Activated CD4-positive, CD25-positive, alpha-beta regulatory T cell treated with anti-CD3 and anti-CD28 coated beads, Interleukin-2, amount 50 U/mL, for 72 hours (primary cell): ENCODE data around the gene LRRTM4.

Source experiments
- DNase-seq: peaks from one replicate; pipeline ENCODE4 v3.0.0; 2021

Gene LRRTM4

DNA sequence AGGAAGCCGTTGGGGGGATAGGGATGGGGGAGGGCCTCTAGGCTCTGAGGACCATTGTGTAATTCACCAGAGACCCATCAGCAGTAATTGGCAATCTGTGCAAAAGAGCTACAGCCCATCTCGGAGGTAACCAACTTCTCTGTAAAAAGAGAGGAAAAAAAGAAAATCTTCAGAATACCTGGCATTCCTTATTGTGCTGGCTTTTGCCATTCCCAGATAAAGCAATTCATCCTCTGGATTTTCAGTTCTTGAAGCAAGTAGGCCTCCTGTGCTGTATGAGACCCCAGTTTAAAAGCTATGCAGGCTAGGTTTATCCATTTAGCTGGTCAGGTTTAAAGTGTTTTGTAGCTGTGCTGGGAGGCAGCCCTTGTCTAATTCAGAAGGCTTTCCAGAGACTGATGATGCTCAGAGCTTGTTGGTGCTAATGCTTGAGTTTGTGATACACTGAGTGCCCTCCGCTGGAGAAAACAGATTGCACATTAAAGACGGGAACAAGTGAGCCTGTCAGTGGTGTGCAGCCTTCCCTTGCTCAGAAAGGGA is at the start of gene LRRTM4:
TSS of gene LRRTM4 (minus strand) at position 446 of the 540 bp plus-strand sequence.
- no peak for DNase-seq

DNA sequence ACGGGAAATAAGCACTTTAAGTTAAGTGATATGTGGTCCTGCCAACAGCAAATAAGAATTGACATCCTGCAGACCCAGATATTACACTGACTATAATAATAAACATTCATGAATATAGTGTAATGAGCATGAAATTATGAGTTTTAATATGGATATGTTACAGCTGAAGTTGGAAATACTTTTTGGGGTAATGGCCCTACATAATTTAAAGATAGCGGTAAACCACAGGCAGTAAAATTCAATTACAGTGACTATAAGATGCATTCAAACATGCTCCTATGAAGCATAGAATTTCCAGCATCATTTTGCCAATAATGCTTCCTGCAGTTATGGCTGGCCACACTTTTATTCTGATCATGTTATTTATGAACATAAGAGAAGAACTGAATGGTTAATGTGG is 49.4 kb upstream of the LRRTM4 start:
- no peak for DNase-seq

DNA sequence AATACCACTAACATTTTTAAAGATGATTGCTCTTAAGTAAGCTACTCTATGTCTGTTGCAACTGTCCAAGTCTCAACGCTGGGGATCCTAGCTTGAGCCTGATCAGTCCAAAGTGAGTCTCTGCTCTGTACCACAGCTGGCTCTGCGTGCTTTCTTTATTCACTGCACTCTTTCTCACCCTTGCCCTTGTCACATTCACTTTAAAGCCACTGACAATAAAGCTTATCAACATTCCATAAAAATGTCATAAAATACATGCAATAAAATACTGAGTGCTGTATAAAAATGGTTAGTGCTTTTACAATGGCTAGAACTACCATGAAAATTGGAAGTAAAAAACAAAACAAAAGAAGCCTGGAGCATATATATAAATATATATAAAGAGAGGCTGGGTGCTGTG is 45.5 kb upstream of the LRRTM4 start:
- DNase-seq, result no peak

DNA sequence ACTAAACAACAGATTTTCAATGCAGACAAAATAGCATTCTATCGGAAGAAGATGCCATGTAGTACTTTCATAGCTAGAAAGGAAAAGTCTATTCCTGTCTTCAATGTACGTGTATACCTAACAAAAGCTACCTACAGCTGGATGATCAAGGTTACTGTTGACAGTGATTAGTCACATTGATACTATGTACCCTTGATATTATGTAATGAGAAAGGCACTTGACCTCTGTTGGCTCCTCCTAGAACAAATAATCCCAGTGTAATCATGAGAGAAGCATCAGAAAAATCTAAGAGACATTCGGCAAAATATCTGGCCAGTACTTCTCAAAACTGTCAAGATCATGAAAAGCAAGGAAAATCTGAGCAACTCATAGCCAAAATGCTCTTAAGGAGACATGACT is 44.4 kb upstream of the LRRTM4 start:
- DNase-seq, result no peak

DNA sequence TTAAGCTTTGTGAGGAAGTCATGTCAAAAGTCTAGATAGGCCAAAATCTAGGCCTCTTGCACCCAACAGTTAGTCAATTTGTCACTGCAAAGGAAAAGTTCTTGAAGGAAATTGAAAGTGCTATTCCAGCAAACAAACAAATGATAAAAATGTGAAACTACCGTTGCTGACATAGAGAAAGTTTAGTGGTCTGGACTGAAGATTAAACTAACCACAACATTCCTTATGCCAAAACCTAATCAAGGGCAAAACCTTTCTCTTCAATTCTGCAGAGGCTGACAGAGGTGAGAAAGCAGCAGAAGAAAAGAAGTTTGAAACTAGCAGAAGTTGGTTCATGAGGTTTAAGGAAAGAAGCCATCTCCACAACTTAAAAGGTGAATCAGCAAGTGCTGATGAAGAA is 44.0 kb upstream of the LRRTM4 start:
- no peak for DNase-seq

DNA sequence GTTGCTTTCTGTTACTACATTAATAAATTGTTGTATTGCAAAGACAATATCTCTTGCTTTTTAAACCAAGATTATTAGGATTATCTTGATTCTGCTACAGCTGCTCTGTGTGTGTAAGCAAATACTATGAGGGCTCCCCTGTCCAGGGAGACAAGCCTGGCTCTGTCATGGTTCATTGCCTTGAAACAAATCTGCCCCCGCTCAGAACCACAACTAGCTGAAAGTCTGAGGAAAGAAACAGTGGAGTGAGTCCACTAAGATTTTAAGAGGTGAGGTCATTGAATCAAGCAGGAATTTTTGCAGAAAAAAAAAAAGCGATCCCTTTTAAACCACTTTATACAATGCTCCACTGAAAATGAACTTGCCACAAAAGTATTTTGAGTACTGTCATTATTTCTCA is 30.8 kb upstream of the LRRTM4 start:
- no peak for DNase-seq

DNA sequence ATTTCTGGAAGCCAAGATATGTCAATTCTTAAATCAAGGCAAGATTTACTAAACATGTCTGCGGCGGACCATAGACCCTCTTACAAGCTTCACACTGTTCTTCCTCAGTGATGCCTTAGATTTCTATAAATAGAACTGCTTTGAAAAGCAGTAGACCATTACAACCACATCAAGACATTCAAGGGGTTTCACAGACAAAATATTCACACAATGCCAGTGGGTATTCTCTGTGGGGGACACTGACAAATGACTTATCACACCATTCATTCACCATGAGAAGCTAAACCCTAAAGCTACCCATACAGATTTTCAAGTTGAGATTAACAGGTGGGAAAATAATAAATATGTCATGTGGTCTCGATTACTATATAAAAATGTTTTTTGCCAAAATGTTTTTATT is 15.9 kb upstream of the LRRTM4 start:
- DNase-seq, result no peak

DNA sequence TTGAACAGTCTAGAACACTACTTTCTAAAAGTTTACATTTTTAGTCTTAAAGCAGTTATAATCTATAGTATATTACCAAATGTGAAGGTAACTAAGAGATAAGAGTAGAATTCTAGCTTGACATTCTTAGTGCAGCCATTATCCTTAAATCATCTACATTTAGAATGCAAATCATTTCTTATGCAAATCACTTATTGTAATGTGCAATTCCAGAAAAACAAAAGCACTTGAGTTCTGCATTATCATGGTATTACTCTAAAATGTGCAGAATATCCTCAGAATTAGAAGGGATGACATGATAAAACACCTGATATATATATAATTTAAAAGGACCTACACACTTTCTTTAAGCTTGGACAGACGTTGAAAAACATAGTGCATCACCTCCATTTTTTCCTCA is 712 bp upstream of the LRRTM4 start:
- no peak for DNase-seq

DNA sequence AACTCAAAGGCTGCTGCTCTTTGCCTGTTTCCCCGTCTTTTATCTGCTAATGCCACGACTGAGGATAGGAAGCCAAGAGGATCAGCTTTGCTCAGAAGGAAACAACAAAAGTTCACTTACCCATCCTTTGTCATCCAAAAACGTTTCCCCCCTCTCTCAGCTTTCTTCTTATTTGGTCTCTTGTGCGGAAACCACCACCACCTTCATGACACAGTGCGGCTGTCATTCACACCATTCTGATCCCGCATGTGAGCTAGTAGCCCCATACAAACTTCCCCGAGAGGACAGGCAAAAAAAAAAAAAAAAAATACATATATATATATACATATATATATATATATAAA is 656 bp downstream of the LRRTM4 start:
- DNase-seq, result no peak

DNA sequence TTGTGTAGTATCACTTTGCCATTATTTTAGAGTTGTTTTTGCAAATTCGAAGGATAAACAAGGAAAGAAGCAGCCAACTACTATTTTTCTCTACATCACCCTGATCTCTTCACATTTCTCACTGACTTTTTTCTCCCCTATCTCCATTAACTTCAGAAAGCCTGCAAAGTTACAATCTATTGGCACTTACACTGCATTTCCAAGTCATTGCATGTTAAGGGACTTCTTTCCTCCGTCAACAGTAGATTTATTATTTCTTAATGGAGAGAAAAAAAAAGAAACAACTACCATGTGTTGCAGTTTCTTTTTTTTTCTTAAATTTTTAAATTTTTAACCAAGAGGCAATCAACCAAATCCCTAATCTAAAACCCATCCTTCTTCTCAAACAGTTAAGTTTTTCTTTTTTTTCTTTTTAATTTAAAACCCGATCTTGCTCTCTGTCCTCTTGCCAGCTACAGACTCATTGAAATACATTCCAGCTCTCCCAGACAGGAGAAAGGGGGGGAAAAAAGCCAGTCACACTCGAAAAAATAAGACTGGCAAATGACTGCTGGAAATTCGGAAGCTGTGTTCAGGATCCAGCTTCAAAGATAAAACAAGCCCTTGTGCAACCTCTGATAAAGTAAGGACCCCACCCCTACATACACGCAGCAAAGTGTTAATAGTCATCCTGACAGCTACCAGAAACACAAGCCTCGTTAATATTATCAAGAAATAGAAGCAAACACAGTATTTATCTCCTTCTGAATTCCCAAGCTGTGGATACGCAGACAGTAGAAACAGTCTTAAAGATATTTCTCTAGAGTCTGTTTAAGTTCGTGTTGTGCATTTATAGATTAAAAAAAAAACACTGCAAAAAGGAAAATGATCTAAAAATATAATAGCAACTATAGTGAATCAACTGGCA is 1.3 kb downstream of the LRRTM4 start:
- DNase-seq, result no peak

DNA sequence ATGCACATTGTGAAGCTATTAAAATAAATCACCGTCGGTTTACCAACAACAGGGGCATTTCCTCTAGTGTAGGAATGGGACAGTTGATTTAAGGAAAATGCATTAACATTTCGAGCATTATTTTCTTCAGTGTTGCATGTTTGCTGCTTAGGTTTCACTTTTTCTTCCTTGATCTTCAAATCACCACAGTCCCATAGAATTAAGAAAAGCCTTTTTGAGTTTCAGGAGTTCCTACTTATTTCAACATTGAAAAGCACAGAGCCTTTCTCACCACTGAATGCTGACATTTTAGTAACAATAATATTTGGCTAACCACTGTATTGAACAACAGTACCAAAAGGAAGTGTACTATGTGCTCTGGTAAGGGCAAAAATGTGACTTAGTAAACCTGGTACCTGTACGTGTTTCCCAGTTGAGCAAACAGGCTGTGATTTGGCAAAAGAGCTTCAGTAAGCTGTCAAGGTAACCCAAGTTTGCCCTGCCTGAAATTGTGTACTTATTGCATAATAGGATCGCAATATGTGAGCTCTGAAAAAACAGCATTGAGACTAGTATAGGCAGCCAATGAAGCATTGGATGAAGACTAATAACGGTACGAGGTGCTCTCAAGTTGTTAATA is 2.2 kb downstream of the LRRTM4 start:
- no peak for DNase-seq

DNA sequence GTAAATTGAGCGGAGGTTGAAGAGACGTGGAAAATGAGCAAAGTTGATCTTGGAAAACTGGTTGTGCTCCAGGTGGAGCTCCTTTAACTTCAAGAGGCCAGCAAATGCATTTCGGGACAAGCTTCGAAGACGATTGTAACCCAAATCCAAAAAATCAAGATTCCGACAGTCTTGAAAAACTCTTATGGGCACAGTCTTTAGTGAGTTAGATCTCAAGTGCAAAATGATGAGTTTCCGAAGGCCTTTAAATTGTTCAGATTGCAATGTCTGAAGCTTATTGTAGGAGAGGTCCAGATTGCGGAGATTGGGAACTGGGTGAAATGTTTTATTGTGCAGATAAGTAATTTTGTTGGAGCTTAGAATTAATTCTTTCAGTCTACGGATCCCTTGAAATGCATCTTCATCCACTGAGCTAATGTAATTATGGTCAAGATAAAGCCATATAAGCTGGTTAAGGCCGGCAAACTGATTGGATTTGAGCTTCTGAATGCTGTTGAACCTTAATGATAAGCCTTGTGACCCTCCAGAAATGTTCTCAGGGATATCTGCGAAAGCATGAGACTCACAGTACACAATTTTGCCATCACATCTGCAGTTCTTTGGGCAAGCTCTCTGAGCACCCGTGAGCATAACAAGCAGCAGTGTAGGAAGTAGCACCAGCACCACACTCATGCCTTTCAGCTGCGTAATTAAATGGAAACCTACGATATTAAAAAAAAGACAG is 2.9 kb downstream of the LRRTM4 start:
- no peak for DNase-seq

DNA sequence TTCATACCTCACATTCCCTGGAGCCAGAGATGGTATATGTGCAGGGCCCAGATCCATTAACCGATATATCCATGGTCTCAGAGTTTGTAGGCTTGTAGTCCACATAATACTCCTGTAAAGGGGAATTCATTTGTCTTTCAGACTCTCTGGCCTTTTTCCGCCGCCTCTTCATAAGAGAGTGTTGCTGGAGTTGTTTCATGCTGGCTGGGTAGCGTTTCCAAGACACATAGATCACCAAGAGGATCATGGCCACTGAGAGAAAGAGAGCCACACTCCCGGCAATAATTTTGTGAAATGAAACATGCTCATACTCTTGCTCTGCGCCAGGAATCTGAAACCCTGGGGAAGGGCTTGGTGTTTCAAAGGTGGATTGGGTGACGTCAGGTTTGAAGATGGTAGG is 3.9 kb downstream of the LRRTM4 start:
- DNase-seq, result no peak

DNA sequence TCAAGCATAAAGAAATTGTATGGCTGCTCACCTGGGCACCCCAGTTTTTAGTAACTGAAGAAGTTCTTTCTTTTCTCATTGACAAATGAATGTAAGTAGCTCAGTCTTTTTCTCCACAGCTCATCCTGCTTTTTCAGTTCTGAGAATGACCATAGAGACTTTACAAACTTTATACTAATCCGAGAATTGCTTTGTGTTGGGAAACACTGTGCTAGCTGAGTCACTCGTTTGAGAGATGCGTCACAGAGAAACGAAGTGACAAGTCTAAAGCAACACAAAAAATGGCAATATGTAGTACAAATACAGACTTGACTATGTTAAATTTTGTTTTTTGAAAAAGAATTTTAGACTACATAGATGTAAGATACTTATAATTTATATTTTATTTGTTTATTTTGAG is 9.0 kb downstream of the LRRTM4 start:
- no peak for DNase-seq

DNA sequence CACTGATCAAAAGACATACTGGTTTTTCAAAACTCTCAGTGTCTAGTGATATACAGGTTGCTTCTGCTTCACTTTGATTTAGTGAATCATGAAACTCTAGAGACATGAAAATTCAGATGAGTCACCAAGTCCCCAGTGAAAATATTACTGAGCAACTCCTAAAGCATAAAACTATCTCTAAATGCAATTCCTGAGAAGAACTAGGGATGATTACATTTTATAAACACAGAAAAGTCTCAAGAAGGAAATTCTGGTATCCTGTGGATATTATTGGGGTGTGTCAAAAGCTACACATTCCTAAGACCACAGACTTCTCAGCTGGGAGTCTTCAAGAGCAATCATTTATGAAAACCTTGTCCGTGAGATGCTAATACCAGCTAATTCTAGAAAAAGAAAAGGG is 9.7 kb downstream of the LRRTM4 start:
- DNase-seq, result no peak

DNA sequence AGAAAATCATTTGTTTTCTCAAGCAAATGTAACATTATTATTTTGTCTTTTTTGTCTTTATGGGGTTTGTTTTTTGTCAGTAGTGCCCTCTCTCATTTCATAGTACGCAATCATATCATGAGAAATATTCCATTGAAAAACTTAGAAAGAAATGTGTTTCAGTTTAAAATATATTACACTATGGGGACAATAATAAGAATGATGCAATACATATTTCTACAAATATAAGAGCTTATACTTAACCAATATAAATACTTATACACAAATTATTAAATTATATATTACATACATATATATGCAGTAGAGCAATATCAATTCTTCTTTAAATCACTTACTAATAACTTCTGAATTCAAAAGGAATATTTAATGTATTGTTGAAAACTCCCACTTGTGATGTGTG is 13.7 kb downstream of the LRRTM4 start:
- DNase-seq, result no peak

DNA sequence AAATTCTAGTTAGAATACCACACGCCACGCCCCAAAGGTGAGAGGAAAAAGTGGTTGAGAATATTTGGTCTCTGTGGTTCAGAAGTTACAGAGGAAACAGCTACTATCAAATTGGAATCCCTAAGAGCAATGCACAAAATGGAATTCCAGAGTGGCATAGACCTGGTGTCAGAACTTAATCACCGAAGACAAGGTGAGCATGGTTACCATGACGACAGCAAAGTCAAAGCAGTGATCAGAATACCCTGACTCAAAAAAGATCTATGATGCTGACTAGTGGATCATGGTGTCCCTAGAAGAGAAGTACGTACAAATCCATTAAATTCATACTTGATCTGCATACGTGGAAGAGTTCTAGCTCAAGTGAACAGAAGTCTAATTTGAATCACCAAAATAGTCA is 14.5 kb downstream of the LRRTM4 start:
- no peak for DNase-seq

DNA sequence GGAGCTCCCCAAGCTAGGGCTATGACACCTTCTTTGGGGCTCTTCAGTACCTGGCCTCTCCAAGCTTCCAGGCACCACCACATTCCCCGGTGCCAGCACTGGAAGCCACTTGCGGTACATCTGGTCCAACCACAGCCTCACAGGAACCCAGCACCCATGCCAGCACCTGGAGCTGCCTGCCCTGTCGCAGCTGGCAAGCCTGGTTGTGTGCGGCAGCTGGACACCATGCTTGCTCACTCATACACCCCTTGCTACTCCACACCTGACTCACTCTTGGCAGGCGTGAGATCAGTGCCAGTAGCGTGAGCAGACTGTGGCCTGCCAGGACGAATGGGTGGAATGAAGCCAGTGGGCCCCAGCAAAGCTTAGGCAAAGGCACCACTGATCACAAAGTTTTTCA is 34.0 kb downstream of the LRRTM4 start:
- no peak for DNase-seq

DNA sequence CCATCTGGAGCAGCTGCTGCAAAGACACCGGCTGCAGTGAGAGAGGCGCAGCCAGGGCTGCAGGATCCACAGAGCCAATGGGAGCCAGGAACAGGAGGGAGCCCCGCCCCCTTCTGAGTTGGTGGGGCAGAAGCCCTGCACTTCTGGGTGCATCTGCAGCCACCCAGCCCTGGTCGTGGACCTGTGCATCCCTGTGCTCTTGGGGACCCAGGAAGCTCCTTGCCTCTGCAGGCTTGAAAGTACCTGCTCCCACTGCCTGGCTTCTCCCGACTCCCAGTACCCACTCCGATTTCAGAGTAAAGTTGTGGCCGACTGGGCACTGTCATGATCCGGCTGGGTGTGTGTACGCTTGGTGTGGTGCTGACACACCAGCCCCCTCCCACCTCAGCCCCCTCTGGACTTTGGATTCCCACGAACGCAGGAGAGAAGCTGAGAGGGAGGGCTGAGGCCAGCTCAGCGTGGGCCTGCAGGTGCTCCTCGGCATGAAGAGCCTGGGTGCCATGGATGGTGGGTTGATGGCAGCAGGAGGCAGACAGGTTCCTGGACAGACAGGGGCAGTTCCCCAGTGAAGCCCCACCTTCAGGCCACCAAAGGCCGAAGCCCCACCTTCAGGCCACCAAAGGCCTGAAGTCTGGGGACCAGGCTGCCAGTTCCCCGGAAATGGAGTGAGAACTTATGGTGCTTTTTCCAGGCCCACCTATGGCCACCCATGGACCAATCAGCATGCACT is 34.9 kb downstream of the LRRTM4 start:
- no peak for DNase-seq

DNA sequence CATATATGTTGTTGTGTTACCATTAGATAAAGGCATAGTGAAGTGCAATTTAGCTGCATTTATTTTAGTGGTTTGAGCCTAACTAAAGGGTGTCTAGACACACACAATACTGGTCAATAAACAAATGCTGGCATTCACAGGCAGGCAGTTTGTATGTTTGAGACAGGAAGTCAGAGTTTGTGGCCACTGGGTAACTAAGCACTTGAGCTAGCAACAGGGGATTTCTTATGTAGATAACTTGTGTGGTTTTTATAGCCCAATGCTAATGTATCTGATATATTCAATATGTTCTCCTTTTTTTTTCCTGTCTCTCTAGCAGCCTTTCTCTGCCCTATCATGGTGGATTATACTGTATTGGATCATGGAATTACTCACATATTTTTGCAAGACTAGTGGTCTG is 38.1 kb downstream of the LRRTM4 start:
- DNase-seq, result no peak

DNA sequence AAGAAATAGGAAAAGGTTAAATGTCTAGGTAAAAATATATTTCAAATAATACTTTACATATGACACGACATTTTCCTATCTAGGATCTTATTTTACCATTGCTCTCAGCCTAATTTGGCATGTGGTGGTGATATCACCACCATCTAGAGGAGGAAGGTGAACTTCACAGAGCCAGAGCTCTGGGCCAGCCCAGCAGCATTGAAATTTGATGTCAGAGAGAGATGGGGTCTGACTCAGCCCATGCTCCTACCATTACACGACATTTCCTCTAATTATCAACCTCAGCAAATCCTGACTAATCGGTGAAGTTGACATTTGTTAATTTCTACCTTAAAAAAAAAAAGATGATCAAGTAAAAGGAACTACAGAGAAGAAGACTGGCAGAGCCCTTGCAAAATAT is 42.3 kb downstream of the LRRTM4 start:
- no peak for DNase-seq

DNA sequence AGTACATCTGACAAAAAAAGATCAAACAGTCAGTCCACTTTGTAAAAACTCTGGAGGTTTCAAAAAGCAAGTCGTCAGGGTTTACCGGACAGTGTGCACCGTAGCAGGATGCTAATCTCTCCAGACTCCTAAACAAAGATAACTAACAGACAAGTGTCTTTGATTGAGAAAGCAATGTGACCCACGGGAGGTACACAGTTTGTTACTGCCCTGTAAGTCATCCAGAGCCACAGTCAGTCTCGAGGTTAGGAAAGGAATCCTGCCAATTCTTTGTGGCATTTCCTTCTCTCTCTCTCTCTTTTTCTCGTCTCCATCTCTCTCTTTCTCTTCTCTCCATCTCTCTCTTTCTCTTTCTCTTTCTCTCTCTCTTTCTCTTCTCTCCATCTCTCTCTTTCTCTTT is 42.8 kb downstream of the LRRTM4 start:
- DNase-seq, result no peak

DNA sequence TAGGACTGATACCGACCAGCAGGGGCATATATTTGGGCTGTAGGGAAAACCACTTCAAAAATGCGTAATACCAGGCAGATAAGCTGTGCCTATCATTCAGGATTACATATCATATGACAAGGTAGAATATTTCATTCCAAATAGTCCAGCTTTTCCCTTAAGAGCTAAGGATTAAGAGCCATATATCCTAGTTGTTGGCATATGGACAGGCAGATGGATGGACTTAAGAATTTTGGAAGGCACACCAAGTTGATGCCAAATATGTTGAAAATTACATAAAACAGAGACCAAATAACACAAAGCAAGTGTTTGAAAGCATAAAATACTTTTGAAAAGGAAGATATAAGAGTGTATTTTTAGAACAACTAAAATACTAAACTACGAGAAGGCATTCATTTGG is 52.1 kb downstream of the LRRTM4 start:
- DNase-seq, result no peak
